LNCAP (cell line): ENCODE results near the gene SOD1.

Experiments used
- TF ChIP-seq, protein P1 (sequence below): fragments of 450-650 bp; IDR thresholded peaks from 2 replicates; pipeline ENCODE4 v1.5.1; 2017; ENCODE audit warnings: mild to moderate bottlenecking

The SOD1 gene

DNA sequence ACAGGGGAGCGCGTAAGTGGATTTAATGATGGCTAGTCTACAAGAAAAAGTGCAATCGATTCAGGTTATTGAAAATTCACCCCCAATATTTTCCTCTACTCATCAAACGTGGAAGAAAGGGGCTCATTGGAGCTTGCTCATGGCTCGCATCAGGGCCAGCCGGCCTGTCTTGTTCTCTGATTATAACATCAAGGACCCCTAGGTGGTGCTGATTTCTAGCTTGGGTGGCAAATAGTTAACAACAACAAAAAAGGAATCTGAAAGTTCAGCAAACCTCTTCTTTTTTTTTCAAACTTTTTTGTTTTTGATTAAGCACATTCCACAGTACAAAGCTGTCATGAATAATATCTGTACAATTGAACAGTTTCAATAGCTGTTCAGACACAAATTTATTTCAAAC is 35.8 kb upstream of the SOD1 start:
- TF ChIP-seq, protein P1, sequence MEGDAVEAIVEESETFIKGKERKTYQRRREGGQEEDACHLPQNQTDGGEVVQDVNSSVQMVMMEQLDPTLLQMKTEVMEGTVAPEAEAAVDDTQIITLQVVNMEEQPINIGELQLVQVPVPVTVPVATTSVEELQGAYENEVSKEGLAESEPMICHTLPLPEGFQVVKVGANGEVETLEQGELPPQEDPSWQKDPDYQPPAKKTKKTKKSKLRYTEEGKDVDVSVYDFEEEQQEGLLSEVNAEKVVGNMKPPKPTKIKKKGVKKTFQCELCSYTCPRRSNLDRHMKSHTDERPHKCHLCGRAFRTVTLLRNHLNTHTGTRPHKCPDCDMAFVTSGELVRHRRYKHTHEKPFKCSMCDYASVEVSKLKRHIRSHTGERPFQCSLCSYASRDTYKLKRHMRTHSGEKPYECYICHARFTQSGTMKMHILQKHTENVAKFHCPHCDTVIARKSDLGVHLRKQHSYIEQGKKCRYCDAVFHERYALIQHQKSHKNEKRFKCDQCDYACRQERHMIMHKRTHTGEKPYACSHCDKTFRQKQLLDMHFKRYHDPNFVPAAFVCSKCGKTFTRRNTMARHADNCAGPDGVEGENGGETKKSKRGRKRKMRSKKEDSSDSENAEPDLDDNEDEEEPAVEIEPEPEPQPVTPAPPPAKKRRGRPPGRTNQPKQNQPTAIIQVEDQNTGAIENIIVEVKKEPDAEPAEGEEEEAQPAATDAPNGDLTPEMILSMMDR, result no peak

DNA sequence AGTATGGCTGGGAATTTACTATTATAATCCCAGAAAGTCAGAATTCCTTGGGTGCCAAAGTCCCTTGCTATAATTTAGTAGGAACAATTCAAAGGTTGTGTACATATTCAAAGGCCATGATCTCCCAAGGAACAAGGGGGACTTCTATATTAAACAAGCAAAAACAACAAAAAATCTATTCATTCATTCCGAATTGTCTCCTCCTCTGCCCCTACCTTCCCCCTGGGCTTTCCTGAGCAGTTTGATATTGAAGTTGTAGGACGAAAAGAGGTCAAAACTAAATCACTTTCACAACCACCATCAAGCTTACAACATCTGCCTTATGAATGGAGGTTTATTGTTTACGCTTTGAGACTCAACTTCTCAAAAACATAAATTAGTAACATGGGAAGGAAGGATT is 35.3 kb upstream of the SOD1 start:
- TF ChIP-seq, protein P1, result no peak

DNA sequence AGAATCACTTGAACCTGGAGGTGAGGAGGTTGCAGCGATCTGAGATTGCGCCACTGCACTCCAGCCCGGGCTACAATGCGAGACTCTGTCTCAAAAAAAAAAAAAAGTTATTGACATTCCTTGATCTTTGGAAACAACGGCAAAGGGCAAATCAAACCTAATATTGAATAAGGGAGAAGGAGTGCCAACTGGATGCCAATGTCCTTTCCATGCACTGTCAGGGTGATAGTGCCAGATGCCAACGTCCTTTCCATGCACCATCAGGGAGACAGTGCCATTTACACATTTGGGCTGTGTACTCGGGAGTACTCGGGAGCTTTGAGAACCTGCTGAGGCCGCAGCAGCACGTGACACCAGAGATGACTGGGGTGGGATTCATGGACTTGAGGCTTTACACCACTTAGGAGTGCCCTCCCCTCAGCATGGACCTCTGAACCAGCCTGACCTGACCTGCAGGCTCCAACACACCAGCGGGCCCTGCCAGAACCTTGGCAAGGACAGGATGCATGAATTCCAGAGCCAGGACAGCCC is 34.5 kb upstream of the SOD1 start:
- TF ChIP-seq, protein P1, result no peak

DNA sequence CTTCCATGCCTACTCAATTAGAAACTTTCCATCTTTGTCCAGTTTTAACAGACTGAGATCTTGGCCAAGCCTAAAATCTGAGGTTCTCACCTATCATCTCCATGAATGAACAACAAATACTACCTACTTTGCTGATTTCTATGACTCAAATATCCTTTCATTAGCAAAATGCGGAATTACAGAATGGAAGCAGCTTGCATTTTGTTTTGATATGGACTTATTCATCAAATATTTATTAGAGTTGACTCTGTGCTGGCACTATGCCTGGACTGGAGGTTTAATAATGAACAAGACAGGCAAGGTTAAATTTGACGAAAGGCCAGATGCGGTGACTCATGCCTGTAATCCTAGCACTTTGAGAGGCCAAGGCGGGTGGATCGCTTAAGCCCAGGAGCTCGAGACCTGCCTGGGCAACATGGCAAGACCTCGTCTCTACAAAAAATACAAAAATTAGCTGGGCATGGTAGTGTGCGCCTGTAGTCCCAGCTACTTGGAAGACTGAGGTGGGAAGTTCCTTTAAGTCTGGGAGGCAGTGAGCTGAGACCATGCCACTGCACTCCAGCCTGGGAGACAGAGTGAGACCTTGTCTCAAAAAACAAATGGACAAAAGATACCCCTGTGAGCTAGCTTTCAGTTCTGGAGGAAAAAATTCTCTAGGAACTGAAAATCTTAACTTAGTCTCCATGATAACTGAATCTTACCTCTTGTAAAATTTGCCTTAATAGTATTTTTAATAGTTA is 29.4 kb upstream of the SOD1 start:
- TF ChIP-seq, protein P1, result no peak

DNA sequence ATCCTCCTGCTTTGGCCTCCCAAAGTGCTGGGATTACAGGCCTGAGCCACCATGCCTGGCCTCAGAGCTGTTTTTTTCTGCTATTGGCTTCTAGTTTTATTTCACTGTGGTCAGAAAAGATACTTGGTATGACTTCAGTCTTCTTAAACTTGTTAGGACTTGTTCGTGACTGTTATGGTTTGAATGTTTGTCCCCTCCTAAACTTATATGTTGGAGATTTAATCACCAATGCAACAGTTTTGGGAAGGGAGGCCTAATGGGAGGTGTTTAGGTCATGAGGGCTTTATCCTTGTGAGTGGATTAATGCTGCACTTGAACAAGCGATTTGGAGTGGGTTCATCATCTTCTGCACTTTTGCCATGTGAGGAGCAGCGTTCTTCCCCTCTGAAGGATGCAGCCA is 24.5 kb upstream of the SOD1 start:
- TF ChIP-seq, protein P1, result no peak

DNA sequence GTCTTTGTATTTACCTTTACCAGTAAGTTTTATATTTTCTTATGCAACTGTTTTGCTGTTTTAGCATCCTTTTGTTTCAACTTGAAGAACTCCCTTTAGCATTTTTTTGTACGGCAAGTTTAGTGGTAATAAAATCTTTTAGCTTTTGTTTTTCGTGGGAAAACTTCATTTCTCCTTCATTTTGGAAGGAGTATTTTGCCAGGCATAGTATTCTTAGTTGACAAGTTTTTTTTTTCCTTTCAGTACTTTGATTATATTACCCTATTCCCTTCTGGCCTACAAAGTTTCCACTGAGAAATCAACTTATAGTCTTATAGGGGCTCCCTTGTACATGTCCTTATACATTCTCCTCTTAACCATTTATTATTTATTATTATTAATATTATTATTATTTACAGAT is 22.6 kb upstream of the SOD1 start:
- TF ChIP-seq, protein P1, result no peak

DNA sequence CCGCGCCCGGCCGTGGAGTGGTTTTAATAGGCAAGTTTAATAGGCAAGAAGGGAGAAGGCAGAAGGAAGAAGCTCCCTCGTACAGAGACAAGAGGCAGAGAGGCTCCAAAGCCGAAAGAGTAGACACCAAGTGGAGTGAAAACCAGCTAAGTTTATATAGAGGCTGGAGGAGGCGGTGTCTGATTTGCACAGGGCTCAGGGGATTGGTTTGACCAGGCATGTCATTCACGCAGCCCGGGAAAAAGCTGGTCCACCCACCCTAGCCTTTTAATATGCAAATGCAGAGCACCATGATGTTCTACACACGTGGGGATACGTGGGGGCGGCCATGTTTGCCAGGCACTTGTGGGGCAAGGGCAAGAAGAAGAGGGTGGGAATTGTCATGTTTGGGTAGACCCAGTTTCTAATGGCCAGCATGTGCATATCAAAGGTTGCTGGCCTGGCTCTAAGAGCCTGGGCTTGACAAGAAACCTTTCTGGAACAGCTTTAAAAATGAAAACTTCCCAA is 18.0 kb upstream of the SOD1 start:
- TF ChIP-seq, protein P1, result no peak
